ENCODE measurements around the gene ARFRP1.
"Not testable (repeated sequence)": the region's sequence is repeated elsewhere in the genome, so short reads cannot be mapped to it uniquely, and the experiment has no call there.

Gene ARFRP1

DNA sequence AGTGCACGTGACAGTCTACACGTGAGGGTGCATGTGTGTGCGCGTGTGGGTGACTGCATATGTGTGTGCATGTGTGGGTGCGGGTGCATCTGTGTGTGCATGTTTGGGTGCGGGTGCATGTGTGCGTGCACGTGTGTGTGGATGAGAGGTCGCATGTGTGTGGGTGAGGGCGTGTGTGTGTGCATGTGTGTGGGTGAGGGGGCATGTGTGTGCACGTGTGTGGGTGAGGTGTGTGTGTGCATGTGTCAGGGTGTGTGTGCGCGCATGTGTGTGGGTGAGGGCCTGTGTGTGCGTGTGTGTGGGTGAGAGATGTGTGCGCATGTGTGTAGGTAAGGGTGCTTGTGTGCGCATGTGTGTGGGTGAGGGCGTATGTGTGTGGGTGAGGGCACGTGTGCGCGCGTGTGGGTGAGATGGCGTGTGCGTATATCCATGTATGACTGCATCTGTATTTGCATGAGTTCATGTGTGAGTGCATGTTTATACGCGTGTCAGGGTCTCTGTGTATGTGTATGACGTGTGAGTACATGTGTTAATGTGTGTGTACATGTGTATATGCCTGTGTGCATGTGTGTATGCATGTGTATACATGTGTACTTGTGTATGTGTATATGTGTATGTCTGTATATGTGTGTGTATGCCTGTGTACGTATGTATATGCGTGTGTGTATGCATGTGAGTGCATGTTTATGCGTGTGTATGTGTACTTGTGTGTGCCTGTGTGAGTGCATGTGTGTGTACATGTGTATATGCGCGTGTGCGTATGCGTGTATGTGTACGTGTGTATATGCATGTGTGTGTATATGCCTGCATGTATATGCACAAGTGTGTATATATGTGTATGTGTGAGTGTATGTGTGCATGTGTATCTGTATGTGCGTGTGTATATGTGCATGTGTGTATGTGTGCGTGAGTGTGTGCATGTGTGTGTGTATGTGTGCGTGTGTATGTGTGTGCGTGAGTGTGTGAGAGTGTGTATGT lies 24.6 kb upstream of the ARFRP1 start:
- no peak for DNase-seq

GRCh38 chr20:63731410-63731809 lies 23.6 kb upstream of the ARFRP1 start:
- no peak for DNase-seq

DNA sequence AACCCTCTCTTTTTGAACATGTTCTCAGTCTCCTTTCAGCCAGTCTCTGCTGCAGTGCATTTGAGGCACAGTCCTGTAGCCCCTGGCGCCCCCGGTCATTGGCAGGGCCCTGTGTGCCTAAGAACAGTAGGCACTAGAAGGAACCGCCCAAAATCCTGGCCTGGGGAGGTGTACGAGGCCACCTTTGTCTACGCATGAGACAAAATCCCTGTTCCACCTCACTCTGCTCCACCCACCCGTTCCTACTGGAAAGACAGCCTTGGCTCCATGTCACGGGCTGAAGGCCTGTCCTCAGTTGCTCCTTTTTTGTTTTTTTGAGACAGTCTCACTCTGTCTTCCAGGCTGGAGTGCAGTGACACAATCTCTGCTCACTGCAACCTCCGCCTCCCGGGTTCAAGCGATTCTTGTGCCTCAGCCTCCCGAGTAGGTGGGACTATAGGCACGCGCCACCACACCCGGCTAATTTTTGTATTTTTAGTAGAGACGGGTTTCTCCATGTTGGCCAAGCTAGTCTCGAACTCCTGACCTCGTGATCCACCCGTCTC lies 22.5 kb upstream of the ARFRP1 start:
- not testable (repeated sequence) for DNase-seq

GRCh38 chr20:63722967-63723622 lies 15.3 kb upstream of the ARFRP1 start:
- not testable (repeated sequence) for DNase-seq

DNA sequence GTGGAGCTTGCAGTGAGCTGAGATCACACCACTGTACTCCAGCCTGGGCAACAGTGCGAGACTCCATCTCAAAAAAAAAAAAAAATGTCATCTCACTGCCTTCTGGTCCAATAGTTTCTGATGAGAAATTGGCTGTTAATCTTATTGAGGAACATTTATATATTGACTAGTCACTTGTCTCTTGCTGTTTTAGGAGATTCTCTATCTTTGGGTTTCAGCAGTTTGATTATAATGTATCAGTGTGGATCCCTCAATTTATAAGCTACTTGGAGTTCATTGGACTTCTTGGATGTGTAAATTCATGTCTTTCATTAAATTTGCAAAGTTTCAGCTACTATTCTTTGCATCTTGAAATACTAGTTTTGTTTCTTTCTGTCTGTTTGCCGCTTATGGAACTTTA lies 11.2 kb upstream of the ARFRP1 start:
- DNase-seq = no peak

- DNase-seq = no peak
These were observed 7.1 kb upstream of the ARFRP1 start for GRCh38 chr20:63714858-63715257.

DNA sequence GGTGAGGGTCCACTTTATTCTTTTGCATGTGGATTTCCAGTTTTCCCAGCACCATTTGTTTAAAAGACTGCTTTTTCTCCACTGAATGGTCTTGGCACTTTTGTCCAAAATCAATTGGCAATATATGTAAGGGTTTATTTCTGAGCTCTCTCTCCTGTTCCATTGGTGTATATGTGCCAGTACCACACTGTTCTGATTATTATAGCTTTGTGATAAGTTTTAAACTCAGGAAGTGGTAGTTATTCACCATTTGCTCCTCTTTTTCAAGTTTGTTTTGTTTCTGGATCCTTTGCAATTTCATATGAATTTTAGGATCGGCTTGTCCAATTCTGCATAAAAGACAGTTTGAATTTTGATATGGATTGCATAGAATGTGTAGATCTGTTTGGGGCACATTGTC lies 4.4 kb upstream of the ARFRP1 start:
- DNase-seq = no peak

GRCh38 chr20:63711085-63711645 lies 3.4 kb upstream of the ARFRP1 start:
- DNase-seq = no peak

GRCh38 chr20:63709149-63709527 lies 1.4 kb upstream of the ARFRP1 start:
- DNase-seq = no peak

DNA sequence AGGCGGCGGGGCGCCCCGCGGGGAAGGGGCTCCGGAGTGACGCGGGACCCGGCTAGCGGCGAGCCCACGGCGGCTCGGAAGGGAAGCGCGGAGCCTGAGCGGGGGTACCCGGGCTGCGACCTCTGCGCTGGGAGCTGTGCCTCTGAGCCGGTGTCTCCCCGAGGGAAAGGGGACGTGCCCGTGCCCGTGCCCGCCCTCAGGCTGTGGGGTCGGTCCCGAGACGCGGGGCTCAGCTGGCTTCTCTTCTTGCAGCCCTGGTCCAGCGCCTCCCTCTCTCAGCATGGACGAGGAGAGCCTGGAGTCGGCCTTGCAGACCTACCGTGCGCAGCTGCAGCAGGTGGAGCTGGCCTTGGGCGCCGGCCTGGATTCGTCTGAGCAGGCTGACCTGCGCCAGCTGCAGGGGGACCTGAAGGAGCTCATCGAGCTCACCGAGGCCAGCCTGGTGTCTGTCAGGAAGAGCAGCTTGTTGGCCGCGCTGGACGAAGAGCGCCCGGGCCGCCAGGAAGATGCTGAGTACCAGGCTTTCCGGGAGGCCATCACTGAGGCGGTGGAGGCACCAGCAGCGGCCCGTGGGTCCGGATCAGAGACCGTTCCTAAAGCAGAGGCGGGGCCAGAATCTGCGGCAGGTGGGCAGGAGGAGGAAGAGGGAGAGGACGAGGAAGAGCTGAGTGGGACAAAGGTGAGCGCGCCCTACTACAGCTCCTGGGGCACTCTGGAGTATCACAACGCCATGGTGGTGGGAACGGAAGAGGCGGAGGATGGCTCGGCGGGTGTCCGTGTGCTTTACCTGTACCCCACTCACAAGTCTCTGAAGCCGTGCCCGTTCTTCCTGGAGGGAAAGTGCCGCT lies 749 bp upstream of the ARFRP1 start:
- no peak for DNase-seq

DNA sequence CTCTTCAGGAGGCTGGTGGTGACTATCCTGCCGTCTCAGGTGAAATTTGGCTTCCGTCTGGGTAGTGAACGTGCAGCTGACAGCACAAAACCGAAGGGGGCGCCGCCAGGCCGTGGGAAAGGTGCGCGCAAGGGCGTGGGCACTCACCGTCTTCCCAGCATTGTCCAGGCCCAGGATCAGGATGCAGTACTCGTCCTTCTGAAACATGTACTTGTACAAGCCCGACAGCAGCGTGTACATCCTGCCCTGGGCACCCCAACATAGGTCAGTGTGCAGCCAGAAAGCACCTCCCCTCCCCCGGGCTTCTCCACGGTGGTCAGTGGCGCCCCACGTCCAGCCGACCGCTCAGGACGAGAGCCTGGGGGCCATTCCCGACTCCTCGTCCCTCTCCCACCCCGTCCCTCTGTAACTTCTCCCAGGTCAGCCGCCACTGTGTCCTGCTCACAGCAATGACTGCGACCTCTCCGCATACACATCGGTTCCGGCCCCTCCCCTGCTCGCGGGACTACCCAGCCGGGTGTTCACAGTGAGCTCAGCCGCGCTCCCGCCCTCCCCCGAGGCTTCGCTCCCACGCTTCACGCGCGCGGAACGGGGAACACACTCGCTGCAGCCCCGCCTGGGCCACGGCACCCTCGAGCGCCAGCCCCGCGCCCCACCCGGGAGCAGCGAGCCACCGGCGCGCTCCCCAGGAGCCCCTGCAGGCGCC lies 771 bp downstream of the ARFRP1 start:
- peak; percentile 83 for DNase-seq

- DNase-seq = no peak
These were observed 1.6 kb downstream of the ARFRP1 start for GRCh38 chr20:63706027-63706695.

DNA sequence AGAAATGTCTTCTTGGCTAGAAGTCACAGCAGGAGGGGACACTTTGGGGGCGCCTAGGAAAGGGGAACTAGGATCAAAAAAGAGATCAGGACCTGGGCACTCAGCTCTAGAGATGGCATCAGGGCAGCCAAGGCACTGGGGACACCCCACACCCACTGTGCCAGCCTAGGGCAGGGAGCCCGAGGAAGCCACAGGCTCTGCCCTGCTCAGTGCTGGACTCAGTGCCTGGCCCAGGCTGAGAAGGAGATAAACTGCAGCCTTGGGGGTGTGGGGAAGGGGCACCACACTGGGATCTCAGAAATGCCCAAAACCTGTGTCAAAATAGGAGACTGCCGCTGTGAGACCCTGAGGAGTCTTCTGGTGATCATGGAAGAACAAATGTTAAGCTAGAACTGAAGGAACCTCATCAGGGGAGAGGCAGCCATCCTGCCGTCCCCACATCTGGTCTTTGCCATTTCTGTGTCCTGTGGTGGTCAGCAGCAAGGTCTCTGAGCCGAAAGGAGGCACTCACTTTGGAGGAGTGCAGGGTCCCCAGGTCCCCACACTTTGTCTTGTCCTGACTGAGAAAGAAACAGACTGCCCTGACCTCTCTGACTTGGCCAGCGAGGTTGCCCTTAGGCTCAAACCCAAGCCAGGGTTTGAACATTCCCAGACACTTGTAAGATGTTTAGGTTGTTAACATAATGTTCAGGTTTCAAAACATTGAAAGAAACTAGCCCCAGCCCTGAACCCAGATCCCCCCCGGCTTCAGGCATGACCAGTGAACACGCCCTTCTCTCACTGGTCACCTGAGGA lies 2.3 kb downstream of the ARFRP1 start:
- no peak for DNase-seq

DNA sequence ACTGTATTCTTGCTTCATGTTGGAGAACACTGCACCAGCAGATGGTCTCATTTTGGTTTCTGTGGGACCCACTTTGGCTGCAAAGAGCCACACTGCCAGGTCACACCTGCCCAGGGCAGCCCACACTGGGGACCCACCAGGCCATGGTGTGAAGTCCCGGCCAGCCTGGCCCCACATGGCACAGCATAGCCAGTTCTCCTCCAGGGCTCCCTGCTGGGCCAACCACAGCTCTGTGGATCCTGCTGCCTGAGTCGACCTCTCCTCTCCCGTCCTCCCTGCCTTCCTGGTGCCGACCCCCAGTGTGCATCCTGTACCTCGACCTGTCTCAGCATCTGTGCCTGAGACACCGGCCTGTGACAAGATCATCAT lies 3.0 kb downstream of the ARFRP1 start:
- DNase-seq = no peak

GRCh38 chr20:63703976-63704748 lies 3.6 kb downstream of the ARFRP1 start:
- no peak for DNase-seq

GRCh38 chr20:63703471-63703975 lies 4.3 kb downstream of the ARFRP1 start:
- no peak for DNase-seq

DNA sequence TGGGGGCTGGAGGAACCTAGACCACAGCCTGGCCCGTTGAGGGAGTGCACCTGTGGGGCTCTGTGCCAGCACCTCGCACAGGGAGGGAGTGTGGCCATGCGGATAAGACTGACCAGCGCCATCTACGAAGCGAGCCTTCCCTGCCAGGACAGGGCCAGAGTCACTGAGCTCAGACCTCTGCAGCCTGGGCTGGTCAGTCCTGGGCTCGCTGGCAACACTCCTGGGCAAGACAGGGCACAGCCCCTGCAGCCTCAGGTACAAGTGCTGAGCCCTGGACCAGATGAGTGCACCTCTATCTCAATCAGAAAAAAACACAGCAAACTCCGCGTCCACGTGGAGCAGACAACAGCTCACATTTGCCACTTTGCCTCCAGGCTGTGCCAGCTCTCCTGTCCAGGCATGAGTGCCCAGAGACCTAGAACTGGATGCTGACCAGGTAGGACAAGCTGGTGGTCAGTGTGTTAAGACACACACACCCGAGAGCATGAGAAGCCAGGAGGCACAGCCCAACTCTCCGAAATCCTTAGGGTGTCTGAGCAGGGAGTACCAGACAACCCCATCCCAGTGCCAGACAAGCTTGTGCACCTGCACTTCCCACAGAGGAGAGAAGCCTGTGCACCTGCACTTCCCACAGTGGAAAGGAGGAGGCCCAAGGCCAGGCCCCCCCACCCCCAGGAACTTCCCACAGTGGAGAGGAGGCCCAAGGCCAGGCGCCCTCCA lies 4.9 kb downstream of the ARFRP1 start:
- DNase-seq = no peak

- no peak for DNase-seq
These were observed 5.6 kb downstream of the ARFRP1 start for GRCh38 chr20:63702036-63702665.

Measured in RPMI8226 (cell line).